ENCODE data around the gene SPATA22.

The SPATA22 gene

DNA sequence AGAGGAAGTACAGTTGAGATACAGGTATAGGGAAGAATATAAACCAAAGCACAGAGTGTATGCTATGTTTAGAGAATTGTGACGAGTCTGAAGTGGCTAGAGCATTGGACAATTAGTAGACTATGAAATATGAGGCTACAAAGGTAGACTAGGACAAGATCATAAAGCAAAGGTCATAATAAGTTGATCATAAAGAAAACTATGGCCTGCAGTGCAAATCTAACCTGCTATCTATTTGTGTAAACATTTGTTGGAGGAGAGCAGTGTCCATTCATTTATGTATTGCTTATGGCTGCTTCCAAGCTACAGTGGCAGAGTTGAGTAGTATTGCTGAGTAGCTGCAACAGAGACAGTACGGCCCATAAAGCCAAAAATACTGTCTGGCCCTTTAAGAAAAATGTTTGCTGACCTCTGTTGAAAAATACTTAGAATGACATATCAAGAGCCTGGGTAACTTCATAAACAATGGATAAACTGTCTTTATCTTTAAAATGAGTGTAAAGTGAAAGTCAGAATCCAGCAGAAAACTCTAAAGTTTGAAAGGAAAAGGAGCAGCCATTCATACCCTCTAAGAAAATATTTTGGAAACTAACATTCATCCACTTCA, 23.5 kb downstream of the SPATA22 start:
- Histone ChIP-seq H3K27ac (ENCODE audit: low read depth, low read length) (no peak overlapping the region), H3K9me2 (replicated peaks; ENCODE audit: control insufficient read depth, low read length) (no peaks in the 10 kb centered on the region), H3F3A (ENCODE audit: control insufficient read depth, insufficient read depth) (no peaks in the 10 kb centered on the region), H3K4me2 (ENCODE audit: low read length) (no peak overlapping the region), H3K9me3 (ENCODE audit: control insufficient read depth, insufficient read depth, low read length) (no peaks in the 10 kb centered on the region), H3K36me3 (ENCODE audit: control insufficient read depth, low read length) (no peaks in the 10 kb centered on the region), H3K79me2 (ENCODE audit: control insufficient read depth, low read length) (no peaks in the 10 kb centered on the region), H3K4me3 (ENCODE audit: low read length) (no peak overlapping the region), H3K4me1 (ENCODE audit: control insufficient read depth, low read length) (peaks cover 6% of the 10 kb centered on the region), H4K20me1 (ENCODE audit: control insufficient read depth, insufficient read depth, low read depth, low read length) (no peaks in the 10 kb centered on the region), H3K27me3 (ENCODE audit: control insufficient read depth, low read length) (no peaks in the 10 kb centered on the region)
- TF ChIP-seq, protein P1, sequence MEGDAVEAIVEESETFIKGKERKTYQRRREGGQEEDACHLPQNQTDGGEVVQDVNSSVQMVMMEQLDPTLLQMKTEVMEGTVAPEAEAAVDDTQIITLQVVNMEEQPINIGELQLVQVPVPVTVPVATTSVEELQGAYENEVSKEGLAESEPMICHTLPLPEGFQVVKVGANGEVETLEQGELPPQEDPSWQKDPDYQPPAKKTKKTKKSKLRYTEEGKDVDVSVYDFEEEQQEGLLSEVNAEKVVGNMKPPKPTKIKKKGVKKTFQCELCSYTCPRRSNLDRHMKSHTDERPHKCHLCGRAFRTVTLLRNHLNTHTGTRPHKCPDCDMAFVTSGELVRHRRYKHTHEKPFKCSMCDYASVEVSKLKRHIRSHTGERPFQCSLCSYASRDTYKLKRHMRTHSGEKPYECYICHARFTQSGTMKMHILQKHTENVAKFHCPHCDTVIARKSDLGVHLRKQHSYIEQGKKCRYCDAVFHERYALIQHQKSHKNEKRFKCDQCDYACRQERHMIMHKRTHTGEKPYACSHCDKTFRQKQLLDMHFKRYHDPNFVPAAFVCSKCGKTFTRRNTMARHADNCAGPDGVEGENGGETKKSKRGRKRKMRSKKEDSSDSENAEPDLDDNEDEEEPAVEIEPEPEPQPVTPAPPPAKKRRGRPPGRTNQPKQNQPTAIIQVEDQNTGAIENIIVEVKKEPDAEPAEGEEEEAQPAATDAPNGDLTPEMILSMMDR (IDR thresholded peaks at IDR 0.05; ENCODE audit: low read depth, low read length, poor library complexity, severe bottlenecking): peak; percentile 20
- TF ChIP-seq EZH2phosphoT487 (IDR thresholded peaks at IDR 0.05; ENCODE audit: borderline replicate concordance, low read length): no peak

DNA sequence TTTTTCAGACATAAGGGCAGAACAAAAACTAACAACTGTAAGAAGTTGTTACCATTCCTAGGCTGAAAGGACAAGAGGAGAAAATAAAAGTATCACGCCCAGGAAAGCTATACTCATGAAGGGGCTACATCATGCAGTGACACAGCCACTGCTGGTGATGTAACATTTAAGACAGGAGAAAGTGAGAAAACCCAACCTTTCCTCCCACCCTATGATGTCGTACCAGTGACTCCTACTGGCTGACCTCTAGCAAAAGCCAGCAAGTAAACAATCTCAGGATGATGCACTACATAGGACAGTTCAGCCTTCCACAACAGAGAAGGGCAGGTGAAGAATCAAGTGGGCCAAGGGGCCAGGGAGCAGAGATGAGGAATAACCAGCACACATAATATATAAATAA, 24.0 kb downstream of the SPATA22 start:
- Histone ChIP-seq H4K20me1 (ENCODE audit: control insufficient read depth, insufficient read depth, low read depth, low read length) (no peaks in the 10 kb centered on the region), H3K9me2 (replicated peaks; ENCODE audit: control insufficient read depth, low read length) (no peaks in the 10 kb centered on the region), H3K27ac (ENCODE audit: low read depth, low read length) (no peak overlapping the region), H3K4me1 (ENCODE audit: control insufficient read depth, low read length) (peaks cover 6% of the 10 kb centered on the region), H3K79me2 (ENCODE audit: control insufficient read depth, low read length) (no peaks in the 10 kb centered on the region), H3K4me3 (ENCODE audit: low read length) (no peak overlapping the region), H3K4me2 (ENCODE audit: low read length) (no peak overlapping the region), H3K36me3 (ENCODE audit: control insufficient read depth, low read length) (no peaks in the 10 kb centered on the region), H3K9me3 (ENCODE audit: control insufficient read depth, insufficient read depth, low read length) (no peaks in the 10 kb centered on the region), H3K27me3 (ENCODE audit: control insufficient read depth, low read length) (no peaks in the 10 kb centered on the region), H3F3A (ENCODE audit: control insufficient read depth, insufficient read depth) (no peaks in the 10 kb centered on the region)
- TF ChIP-seq EZH2phosphoT487 (IDR thresholded peaks at IDR 0.05; ENCODE audit: borderline replicate concordance, low read length): no peak
- TF ChIP-seq, protein P1 (IDR thresholded peaks at IDR 0.05; ENCODE audit: low read depth, low read length, poor library complexity, severe bottlenecking): peak; percentile 64

DNA sequence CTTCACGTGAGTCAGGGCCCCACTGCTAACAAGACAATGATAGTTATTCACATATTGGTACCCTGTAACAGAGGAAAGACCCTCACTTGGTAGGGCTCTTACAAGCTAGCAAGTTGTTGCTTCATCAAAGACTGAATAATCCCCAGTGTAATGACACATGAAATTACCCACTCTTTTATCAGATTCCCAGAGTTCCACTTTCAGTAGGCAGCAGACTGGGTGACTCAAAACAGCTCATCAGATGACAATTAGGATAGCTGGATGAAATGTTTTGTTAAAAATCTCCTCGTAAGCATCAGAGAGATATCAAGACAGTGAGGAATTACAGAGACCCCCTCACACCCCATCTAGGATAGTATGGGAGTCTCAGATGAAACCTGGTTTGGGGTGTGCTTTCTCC, 31.2 kb downstream of the SPATA22 start:
- no peaks in the 10 kb centered on the region for H3K9me2 ChIP-seq (replicated peaks; ENCODE audit: control insufficient read depth, low read length)
- no peak overlapping the region for H3K4me2 ChIP-seq (ENCODE audit: low read length)
- H3K9me3 ChIP-seq (ENCODE audit: control insufficient read depth, insufficient read depth, low read length): no peaks in the 10 kb centered on the region
- H3K4me1 ChIP-seq (ENCODE audit: control insufficient read depth, low read length): no peaks in the 10 kb centered on the region
- no peaks in the 10 kb centered on the region for H3F3A ChIP-seq (ENCODE audit: control insufficient read depth, insufficient read depth)
- no peak overlapping the region for H3K4me3 ChIP-seq (ENCODE audit: low read length)
- no peak for TF ChIP-seq EZH2phosphoT487 (IDR thresholded peaks at IDR 0.05; ENCODE audit: borderline replicate concordance, low read length)
- TF ChIP-seq, protein P1 (IDR thresholded peaks at IDR 0.05; ENCODE audit: low read depth, low read length, poor library complexity, severe bottlenecking): no peak
- peaks cover 2% of the 10 kb centered on the region; the same call in 1 of the 2 replicates for H3K27me3 ChIP-seq (ENCODE audit: control insufficient read depth, low read length)
- no peaks in the 10 kb centered on the region for H3K79me2 ChIP-seq (ENCODE audit: control insufficient read depth, low read length)
- H3K36me3 ChIP-seq (ENCODE audit: control insufficient read depth, low read length): no peaks in the 10 kb centered on the region
- no peaks in the 10 kb centered on the region for H4K20me1 ChIP-seq (ENCODE audit: control insufficient read depth, insufficient read depth, low read depth, low read length)
- H3K27ac ChIP-seq (ENCODE audit: low read depth, low read length): no peak overlapping the region

Measured in DOHH2 (cell line).